NOMO-1 (cell line): ENCODE measurements around the gene SPRED3.
"Not testable (repeated sequence)": the region's sequence is repeated elsewhere in the genome, so short reads cannot be mapped to it uniquely, and the experiment has no call there.

Experiments
- DNase-seq, 2 experiments: peaks; one replicate each; lab custom pipeline; 2025; ENCODE audit not compliant: unreplicated experiment in 2 of 2; lab: John Stamatoyannopoulos, UW

SPRED3 gene

DNA sequence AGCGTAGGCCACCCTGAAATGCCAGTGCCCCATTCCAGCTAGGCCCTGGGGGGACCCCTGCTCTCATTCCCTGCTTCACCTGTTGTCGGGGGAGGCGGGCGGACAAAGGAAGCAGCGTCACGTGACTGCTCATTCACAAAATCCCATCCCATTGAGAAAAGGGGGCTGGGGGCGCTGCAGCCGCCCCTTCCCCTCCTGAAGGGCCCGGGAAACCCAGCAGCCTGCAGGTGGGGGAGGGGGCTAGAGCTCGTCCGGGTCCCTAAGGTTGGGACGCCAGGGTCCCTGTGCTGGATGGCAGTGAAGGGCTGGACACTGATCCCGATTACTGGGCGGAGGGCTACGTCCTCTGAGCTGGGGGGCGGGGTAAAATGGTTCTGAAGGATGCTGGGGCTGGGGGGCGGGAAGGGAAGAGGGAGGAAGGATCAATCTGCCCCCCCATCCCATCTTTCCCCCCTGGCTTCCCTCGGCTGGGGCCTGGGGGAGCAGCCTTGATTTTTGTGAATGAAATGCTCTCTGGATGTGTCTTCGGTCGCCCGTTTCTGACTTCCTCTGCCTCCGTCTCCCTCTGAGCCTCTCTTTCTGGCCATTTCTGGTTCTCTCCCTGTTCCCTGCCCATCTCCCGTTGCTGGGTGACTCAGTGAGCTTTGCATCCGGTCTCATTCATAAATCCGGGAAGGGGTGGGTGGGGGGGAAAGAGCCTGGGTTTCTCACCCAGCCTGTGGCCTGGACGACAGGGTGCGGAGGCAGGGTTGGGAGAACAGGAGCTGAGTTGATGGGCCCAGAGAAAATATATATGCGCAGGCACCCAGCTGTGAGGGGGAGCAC lies 816 bp downstream of the SPRED3 start:
- no peak for DNase-seq

DNA sequence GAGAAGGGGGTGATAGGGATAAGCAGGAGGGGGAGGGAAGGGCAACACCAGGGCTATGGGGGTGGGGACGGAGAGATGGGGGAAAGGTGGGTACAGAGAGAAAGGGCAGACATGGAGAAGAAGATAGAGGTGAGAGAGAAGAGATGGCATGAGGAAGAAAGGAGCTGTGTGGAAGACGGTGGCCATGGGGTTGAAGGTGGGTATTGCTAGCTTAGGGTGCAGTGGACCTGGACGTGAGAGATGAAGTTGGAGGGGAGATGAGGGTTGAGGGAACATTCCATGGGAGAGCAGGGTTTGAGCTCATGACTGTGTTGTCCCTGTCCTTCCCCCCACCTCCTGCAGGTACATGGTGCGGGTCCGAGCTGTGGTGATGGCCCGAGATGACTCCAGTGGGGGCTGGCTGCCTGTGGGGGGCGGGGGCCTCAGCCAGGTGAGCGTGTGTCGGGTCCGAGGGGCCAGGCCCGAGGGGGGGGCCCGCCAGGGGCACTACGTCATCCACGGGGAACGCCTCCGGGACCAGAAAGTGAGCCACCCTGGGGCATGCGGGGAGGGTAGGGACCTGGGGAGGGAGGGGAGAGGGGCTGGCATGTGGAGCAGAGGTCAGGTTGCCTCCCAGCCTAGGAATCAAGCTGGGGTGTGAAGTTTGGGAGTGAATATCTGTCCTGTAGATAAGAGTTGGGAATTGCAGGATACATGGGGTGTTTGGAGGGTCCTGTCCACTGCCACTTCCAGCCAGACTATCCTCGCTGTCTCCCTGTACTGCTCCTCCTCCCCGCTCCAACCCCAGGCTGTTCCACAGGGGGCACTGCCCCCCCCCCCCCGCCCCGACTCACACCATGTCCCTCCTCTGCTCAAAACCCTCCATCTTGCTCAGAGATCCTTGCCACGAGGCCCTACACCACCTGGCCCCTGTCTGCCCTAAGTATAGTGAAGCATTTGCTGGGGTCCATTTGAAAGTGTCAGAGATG lies 1.7 kb downstream of the SPRED3 start:
- no peak for DNase-seq

DNA sequence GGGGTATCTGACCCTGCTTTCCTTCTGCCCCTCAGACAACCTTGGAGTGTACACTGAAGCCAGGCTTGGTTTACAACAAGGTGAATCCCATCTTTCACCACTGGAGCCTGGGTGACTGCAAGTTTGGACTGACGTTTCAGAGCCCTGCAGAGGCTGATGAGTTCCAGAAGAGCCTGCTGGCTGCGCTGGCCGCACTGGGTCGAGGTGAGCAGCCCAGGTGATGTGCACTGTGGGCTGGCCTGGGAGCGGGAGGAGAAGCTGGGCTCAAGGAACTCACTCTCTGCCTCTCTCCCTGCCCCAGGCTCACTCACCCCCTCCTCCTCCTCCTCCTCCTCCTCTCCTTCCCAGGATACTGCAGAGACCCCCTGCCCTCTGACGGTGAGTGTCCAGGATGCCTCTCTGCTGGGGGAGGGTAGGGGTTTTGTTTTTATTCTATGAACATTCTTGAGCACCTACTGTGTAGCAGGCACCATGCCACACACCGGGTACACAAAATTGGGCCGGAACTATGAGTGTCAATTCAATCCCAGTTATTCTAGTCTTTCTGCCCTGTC lies 3.5 kb downstream of the SPRED3 start:
- DNase-seq = no peak

DNA sequence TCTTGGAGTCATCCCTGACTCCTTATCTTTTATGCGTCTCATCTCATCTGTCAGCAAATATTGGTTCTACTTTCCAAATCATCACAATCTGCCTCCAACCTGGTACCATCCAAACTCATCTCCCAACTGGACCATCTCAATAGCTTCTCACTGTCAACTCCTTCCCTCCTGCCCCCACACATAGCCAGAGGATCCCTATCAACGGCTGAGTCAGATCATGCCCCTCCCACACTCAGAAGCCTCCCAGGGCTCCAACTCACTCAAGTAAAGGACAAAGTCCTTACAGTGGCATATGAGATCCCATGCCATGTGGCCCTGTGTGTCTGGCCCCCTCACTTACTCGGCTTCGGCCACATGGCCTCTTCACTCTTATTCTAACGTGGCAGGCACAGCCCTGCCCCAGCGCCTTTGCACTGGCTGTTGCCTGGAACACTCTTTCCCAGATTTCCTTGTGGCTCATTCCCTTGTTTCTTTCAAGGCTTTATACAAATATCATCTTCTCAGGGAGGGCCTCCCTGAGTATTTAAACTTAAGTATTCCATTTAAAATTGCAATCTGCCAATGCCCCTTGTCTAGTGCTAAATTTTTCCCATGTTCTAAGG lies 4.3 kb downstream of the SPRED3 start:
- DNase-seq = no peak

DNA sequence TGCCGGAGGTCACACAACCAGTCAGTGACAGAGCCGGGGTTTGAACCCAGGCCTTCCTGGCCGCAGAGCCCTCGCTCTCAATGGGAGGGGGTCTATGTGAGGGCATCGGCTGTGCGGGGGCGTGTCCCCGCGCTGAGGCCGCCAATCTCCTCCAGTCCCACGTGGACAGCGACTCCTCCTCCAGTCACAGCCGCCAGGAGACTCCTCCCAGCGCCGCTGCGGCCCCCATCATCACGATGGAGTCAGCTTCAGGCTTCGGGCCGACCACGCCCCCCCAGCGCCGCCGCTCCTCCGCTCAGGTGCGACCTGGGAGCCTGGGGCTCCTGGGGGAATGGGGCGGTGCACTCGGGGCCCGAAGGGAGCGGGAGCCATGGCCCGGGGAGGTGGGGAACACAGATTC lies 6.0 kb downstream of the SPRED3 start:
- DNase-seq = no peak

DNA sequence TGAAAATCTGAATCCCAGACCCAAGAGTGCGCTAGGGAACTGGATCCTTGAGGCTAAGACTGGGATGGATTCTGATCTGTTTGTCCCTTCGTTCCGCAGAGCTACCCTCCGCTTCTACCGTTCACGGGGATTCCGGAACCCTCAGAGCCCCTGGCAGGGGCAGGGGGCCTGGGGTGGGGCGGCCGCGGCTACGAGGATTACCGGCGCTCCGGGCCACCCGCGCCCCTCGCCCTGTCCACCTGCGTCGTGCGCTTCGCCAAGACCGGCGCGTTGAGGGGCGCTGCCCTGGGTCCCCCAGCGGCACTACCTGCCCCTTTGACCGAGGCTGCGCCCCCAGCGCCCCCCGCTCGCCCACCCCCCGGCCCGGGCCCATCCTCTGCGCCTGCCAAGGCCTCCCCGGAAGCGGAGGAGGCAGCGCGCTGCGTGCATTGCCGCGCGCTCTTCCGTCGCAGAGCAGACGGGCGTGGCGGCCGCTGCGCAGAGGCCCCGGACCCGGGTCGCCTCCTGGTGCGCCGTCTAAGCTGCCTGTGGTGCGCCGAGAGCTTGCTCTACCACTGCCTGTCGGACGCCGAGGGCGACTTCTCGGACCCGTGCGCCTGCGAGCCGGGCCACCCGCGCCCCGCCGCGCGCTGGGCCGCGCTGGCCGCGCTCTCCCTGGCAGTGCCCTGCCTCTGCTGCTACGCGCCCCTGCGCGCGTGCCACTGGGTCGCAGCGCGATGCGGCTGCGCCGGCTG lies 7.1 kb downstream of the SPRED3 start:
- no peak for DNase-seq

DNA sequence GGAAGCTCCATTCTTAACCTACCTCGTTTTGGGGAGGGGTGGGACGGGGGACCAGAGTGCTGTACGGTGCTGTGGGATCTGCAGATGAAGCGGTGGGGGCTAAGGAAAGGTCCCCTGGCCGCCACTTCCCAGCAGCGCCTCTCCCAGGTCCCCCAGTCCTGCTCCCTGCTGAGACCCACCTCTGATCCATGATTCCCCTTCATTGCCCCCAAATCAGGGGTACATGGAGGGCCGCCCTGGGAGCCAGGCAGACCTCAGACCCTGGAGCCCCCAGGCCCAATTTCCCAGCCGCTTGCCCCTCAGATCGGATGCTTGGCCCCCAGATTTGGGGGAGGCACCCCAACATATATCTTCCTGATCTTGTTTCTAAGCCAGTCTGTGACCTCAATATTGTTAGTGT lies 10.6 kb downstream of the SPRED3 start:
- DNase-seq = no peak

DNA sequence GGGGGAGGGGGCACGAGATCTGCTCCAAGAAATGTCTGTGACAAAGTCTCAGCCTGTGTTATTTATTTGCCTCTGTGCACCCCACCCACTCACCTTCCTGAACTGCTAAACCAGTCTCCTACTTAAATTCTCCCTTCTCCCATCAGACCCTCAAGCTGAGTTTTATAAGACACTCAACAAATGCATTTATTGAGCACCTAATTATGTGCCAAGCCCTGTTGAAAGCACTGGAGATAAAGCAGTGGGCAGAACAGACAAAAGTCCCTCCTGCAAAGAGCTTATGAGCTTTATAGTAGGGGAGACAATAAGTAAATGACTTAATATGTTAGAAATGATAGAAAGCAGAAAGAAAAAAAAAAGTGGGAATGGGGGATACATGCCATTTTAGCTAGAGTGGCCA lies 11.0 kb downstream of the SPRED3 start:
- DNase-seq = no peak

DNA sequence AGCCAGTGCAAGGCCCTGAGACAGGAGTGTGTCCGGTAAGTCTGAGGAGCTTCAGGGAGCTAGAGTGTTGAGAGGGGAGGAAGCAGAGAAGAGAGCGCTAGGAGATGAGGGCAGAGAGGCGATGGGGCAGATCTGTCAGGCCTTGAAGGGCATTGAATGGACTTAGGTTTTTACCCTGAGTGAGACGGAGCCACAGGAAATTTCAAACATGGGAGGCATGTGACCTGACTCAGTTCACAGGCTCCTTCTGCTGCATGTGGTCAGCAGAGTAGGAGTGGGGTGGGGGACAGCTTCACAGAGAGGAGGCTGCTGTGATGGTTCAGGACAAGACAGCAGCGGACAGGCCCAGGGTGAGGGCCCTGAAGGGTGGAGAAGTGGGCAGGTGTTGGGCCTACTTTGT lies 11.9 kb downstream of the SPRED3 start:
- no peak for DNase-seq

DNA sequence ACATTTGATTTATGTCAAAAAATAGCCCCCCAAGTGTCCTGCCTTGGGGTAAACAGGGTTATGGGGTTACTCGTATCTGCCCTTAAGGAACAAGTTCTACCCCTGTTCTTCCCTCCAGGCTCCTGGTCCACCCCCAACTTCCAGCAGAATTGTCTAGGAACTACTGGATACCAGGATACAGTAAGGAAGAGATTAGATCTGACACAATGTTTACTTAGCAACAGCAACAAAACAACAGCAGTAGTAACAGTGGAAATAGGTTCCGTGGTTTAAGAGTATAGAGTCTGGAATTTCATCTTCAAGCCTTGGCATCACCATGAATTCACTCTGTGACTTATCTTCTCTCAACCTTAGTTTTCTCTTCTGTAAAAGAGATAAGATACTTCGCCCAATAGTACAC lies 12.7 kb downstream of the SPRED3 start:
- DNase-seq = no peak

DNA sequence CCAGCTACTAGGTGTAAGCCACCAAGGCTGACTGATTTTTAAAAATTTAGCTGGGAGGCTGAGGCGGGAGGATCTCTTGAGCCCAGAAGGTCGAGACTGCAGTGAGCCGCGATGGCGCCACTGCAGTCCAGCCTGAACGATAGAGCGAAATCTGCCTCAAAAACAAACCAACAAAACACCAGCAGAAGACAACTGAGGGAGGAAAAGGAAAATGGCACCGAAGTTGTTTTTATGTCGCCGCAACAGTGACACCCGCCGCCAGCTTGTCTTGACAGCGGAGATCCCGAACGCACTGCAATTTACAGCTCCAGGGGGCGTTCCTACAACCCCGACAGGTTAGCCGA lies 14.1 kb downstream of the SPRED3 start:
- DNase-seq = no peak

DNA sequence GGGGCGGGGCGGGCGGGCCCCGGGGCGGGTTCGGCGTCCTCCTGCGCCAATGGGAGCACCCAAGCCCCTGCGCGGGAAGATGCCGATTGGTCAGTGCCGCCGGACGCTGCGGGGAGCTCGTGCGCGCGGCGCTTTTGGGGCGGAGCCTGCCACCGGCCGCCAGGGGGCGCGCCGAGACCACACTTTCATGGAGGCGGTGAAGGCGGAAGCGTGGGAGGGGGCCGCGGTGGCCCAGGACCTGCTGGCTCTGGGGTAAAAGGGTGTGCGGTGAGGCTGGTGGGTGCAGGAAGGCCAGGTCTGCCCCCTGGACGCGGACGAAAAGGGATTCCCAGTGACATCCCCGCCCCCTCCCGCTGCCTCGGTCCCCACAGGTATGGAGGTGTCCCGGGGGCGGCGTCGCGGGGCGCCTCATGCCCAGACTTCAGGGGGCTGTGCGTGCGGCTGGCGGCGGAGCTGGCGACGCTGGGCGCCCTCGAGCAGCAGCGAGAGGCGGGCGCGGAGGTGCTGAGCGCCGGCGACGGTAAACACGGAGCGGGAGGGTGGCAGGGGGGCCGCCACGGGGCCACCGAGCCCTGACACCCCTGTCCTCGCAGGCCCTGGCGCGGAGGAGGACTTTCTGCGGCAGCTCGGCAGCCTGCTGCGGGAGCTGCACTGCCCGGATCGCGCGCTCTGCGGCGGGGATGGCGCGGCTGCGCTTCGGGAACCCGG lies 14.6 kb downstream of the SPRED3 start, which contains the start of gene FAM98C:
Gene FAM98C, plus strand, starts transcription at position 127 of the 708 bp plus-strand sequence. Its CDS starts 61 bp downstream, at position 188.
- peak; percentile 96 for DNase-seq

DNA sequence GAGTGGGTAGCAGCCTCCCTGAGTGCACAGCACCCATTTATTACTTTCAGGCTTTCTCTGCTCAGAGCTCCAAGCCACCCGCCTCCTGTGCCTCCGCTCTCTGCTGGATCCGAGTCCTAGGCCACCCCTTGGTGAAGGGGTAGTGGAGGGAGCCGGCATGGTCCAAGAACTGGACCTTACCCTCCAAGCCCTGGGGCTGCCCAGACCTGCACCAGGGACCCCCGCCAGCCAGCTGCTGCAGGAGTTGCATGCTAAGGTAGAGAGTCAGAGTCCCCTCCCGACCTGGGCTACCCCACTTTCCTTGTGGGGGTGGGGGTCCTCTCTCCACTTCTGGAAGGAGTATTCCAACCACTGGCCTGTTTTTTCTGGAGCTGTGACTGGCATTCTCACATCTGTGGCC lies 16.4 kb downstream of the SPRED3 start:
- no peak for DNase-seq

DNA sequence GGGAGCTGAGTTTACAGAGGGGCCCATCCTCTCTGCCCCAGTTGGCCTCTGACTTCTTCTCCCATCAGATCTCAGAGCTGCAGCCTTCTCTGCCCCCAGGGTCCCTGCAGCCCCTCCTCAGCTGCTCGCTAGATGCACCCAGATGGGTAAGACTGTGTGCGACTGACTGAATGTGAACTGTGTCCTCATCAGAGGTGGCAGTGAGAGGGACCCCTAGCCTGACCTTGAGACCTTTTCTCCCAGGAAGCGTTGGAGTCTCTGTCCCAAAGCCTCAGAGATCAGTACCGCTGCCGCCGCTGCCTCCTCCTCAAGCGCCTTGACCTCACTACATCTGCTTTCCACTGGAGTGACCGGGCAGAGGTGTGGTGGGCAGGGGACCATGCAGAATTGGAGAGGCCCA lies 16.8 kb downstream of the SPRED3 start:
- no peak for DNase-seq

DNA sequence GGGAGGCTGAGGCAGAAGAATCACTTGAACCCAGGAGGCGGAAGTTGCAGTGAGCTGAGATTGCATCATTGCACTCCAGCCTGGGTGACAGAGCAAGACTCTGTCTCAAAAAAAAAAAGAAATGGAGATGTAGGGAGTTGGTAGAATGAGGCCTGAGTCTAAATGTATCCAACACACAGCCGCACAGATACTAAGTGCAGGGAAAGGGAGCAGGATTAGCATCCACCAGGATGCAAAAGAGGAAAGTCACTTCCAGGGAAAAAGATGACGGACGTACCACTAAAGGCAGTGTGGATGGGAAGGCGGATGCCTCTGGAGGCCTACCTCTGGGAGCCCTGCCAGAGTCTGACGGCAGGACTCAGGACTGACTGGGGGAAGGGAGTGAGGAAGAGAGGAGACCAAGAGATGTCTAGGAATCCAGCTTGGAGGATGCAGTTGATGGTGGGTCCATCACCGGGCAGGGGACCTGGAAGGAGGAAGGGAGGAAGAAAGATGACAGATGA lies 21.2 kb downstream of the SPRED3 start:
- no peak for DNase-seq

DNA sequence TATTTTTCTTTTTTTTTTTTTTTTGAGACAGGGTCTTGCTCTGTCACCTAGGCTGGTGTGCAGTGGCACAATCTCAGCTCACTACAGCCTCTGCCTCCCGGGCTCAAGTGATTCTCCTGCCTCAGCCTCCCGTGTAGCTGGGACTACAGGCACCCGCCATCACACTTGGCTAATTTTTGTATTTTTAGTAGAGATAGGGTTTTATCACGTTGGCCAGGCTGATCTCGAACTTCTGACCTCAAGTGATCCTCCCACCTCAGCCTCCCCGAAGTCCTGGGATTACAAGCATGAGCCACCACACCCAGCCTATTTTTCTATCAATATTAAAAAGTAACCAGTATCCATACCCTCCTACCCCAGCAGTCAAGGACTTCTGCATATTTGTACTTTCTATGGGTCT lies 21.9 kb downstream of the SPRED3 start:
- DNase-seq = not testable (repeated sequence)

DNA sequence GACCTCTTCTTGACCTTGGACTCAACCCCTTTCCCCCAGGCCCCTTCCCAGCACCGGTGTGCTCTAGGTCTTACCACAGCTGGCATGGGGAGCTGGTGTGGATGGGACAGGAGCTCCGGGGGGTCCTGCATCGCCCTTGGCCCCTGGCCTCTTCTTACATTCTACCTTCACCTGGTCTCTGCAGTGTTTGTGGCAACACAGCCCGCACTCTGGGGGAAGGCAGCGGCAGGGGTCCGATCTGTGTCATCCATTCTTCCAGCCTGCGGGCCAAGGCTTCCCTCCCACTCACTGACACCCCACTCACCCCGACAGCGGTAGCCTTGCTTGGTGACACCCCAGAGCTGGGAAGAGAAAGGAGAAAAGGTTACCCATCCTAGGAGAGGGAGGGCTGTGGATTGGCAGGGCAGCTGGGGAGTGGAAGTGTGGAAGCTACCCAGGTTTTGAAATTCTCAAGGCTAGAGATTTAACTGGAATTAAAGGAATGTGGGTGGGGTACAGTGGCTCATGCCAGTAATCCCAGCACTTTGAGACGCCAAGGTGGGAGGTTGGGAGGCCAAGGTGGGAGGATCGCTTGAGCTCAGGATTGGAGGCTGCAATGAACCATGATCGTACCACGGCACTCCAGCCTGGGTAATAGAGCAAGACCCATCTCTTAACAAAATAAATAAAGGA lies 22.7 kb downstream of the SPRED3 start:
- DNase-seq = no peak

DNA sequence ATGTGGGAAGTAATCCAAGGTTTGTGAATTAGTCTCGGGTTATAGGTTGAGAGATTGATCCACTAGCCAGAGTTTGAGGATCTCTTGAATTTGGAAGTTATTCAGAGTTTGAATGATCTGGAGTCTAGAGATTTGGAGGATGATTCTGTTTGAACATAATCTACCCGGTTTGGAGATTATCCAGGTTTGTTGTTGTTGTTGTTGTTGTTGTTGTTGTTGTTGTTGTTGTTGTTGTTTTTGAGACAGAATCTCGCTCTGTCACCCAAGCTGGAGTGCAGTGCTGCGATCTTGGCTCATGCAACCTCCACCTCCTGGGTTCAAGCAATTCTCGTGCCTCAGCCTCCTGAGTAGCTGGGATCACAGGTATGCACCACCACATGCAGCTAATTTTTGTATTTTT lies 23.4 kb downstream of the SPRED3 start:
- DNase-seq = not testable (repeated sequence)

DNA sequence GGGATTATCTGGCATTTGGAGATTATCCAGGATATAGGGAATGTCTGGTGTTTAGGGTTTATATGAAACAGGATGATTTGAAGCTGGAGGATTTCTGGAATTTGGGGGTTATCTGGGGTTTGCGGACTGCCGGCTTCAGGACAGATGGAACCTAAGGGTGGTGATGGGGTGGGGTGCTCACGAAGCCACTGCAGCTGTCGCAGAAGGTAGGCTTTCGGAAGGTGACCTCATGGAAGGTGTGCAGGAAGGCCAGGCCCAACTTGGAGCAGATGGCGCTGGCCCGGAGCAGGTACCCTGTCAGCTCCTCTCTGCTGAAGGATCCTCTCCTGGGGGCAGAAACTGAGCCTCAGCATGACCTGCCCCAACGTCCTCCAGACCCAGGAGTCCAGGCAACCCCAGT lies 24.0 kb downstream of the SPRED3 start:
- DNase-seq = no peak
